HG03095 (cell line): Measurements from ENCODE around the gene ZNF418.
"Not testable (repeated sequence)": the region's sequence is repeated elsewhere in the genome, so short reads cannot be mapped to it uniquely, and the experiment has no call there.

ENCODE experiments used
- ATAC-seq: cut with Tn5 transposase; IDR thresholded peaks from one replicate; pipeline ENCODE4 v1.9.1; 2021; ENCODE audit warnings: moderate library complexity; ENCODE audit not compliant: unreplicated experiment

ZNF418 gene

DNA sequence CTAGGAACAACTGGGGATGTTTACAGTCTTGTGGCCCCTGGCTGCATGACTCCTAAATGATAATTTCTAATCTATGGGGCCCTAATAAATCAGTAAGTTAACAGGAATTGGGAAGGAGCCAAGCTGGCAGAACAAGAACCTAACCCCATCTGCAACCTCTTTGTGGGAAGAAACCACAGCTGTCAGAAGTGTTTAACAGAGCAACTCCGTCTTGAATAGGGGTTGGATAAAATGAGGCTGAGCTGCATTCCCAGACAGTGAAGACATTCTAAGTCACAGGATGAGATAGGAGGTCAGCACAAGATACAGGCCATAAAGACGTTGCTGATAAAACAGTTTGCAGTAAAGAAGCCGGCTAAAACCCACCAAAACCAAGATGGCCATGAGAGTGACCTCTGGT is 44.5 kb downstream of the ZNF418 start:
- not testable (repeated sequence) for ATAC-seq

DNA sequence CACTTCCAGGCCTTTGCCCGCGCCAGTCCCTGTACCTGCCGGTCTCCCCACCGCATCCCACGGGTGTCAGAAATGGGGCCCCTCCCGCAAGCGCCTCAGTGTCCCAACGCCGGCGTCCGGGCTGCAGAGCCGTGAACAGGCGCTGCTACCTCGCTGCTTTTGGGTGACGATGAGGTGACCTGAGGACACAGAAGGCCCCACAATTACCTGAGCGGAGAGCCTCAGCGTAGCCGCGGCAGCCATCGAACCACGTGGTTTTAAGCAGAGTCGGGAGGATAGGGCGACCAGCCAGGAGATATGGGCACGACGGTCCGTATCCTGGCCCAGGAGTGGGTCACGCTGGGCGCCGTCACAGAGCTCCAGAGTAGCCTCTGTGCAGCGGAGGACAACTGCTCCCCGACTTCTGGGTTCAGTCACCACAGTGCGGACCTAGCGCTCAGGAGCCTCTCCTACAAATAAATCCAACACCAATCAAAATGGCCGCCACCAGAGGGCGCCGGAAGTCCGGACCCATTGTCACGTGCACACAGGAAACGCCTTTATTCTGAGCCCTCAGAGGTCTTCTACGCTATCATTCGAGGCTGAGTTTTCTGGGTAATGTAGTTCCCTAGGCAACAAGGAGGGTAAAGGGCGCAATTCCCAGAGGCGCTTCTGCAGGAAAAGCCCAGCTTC is 46.5 kb downstream of the ZNF418 start, which contains the start of gene ZNF814:
ZNF814 (minus strand) TSS at position 478 of the 672 bp plus-strand sequence; CDS start at position 243, 235 bp downstream.
- no peak for ATAC-seq

DNA sequence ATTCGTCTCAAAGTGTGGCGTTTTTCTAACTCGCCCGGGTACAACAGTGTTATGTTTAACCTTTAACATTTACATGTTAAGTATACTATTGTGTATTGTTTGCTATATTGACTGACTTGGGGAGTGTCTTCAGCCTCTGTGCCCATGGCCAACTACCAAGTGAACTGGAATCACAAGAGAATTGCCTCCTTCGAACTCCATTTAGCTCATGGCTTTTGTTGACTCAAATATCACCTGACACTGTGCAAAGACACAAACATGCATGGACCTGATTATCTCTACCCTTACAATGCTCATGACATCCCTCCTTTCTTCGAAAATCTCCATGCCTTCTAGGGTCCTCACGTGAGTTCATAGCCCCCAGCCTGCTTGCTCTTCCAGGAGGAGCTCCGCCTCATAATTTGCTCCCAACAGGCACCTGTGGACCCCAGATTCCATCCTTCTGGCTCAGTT is 47.1 kb downstream of the ZNF418 start:
- ATAC-seq = no peak

DNA sequence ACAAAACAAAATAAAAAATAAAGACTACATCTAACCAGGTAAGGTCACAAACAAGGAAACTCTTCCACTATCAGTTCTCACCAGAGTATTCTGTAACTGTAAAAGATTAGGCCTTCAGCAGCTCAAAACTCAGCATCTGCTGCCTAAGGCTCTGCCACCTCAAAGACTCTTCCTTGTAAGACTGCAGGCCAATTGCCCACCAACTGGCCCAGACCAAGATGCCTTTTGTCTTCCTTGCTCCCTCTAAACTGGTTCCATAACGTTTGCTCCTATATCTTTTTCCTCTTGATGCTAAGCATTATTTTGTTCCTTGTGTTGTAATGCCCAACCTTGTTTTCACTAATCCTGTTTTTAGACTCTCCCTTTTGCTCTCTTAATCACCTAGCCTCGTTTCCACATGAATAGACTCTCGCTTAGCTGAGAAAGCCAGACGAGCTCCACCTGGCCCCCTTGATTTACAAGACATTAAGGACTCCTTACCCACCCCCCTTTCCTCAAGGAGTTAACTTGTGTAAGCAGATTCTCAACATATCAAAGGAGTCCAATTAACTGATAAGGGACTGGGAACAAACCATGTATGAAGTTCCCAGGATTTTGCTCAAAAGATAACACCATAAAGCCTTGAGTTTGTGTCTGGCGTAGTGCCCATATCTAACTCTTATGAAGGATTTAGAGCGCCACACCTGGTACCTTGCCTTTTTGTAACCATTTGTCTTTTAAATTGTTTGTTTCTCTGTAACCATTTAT is 47.8 kb downstream of the ZNF418 start:
- ATAC-seq = no peak

DNA sequence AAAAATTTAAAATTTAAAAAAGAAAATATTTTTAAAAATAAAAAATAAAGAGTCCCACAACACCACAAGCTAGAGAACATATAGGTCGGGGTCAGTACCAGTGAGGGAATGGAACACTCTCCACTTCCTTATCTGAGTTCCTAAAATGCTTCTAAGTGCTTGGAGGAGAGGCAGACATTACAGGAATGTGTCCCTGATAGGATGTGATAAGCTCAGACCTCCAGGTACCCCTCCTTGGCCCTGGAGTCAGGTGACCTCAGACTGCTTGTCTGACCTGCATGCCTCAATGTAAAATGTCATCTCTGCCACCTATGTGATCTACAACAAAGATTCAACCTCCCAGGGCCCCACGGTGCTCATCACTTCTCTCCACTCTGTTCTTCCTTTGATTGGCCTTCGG is 49.2 kb downstream of the ZNF418 start:
- ATAC-seq = no peak

DNA sequence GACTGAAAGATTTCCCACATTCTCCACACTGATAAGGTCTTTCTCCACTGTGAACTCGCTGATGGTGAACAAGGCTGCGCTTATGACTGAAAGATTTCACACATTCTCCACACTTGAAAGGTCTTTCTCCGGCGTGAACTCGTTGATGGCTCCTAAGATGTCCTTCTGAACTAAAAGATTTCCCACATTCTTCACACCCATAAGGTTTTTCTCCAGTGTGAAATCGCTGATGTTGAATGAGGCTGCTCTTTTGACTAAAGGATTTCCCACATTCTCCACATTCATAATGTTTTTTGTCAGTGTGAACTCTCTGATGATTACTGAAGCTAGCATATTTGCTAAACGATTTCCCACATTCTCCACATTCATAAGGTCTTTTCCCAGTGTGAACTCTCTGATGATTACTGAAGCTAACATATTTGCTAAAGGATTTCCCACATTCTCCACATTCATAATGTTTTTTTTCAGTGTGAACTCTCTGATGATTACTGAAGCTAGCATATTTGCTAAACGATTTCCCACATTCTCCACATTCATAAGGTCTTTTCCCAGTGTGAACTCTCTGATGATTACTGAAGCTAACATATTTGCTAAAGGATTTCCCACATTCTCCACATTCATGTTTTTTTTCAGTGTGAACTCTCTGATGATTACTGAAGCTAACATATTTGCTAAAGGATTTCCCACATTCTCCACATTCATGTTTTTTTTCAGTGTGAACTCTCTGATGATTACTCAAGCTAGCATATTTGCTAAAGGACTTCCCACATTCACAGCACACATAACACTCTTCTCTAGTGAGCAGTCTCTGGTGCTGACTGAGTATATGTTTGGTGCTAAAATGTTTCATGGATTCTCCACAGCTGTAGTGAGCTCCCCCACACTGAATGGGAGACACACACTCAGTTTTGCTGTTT is 61.1 kb downstream of the ZNF418 start:
- ATAC-seq = not testable (repeated sequence)

DNA sequence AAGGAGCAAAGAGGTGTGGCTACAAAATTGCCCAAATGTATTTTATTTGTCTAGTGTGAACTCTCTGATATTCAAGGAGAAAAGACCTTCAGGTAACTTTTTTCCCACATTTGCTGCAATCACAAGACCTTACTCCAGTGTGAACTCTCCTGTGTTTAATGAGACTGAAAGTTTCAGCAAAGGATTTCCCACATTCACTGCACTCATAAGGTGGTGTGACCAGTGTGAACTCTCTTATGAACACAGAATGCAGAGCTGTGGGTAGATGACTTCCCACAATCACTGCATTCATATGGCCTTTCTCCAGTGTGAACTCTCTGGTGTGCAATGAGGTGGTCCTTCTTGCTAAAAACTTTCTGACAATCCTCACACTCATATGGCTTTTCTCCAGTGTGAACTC is 62.8 kb downstream of the ZNF418 start:
- ATAC-seq = no peak
